Transverse colon (tissue), 3 donors: ENCODE results near the gene LYRM4.

Experiments
- CTCF ChIP-seq, 5 experiments: fragments of 200-600 bp in 3 of 5; fragments of 450-650 bp in 2 of 5; sonication (generic) in 3 of 5; IDR thresholded peaks; 1 replicate in 2 of 5; 2 replicates in 3 of 5; pipeline ENCODE4 v1.5.1; 2016 to 2017; ENCODE audit warnings: antibody characterized with exemption in 5 of 5, inconsistent platforms in 3 of 5, mild to moderate bottlenecking in 2 of 5, moderate library complexity in 1 of 5
- EP300 ChIP-seq: sonication (generic); formaldehyde crosslinking; IDR thresholded peaks from one replicate; pipeline ENCODE4 v1.6.1; 2017; ENCODE audit warnings: antibody characterized with exemption, low read depth
- POLR2A ChIP-seq: fragments of 450-650 bp; IDR thresholded peaks from one replicate; pipeline ENCODE4 v1.6.1; 2016; ENCODE audit warnings: antibody characterized with exemption, mild to moderate bottlenecking, moderate library complexity

GRCh38 chr6:5119090-5119951 lies 141.4 kb downstream of the LYRM4 start:
- TF ChIP-seq POLR2A, result no peak
- TF ChIP-seq EP300, result no peak
- TF ChIP-seq CTCF (IDR thresholded peaks at IDR 0.05), result no peak
